ENCODE data around the gene KLF2.

DNA sequence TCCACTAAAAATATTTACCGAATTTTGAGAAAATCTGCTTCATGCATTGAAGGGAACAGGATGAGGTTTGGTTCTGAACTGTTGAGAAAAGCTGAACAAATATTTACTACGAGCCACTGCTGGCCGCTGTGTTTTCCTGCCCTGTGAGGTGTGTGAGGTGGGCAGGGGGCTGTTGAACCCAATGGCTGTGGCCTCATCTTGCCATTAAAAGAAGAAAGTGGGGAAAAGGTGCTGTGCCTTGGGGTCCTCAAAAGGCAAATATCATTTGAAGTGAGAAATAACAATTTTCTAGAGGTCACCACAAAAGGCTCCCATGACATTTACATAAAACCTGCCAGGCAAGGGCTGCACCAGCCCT lies 44.7 kb downstream of the KLF2 start:
- TF ChIP-seq POLR2AphosphoS5 (IDR thresholded peaks at IDR 0.05), result no peak
- TF ChIP-seq POLR2A (IDR thresholded peaks at IDR 0.05; ENCODE audit: low read depth), result no peak
- TF ChIP-seq, protein P1, sequence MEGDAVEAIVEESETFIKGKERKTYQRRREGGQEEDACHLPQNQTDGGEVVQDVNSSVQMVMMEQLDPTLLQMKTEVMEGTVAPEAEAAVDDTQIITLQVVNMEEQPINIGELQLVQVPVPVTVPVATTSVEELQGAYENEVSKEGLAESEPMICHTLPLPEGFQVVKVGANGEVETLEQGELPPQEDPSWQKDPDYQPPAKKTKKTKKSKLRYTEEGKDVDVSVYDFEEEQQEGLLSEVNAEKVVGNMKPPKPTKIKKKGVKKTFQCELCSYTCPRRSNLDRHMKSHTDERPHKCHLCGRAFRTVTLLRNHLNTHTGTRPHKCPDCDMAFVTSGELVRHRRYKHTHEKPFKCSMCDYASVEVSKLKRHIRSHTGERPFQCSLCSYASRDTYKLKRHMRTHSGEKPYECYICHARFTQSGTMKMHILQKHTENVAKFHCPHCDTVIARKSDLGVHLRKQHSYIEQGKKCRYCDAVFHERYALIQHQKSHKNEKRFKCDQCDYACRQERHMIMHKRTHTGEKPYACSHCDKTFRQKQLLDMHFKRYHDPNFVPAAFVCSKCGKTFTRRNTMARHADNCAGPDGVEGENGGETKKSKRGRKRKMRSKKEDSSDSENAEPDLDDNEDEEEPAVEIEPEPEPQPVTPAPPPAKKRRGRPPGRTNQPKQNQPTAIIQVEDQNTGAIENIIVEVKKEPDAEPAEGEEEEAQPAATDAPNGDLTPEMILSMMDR (IDR thresholded peaks at IDR 0.05), result no peak
